Neural progenitor cell (in vitro differentiated cells): Measurements from ENCODE around the gene WDPCP.

ENCODE experiments used
- EZH2 ChIP-seq: fragments of 200-600 bp; sonication (generic); IDR thresholded peaks from 2 replicates; pipeline ENCODE4 v1.6.1; 2017; ENCODE audit warnings: antibody characterized with exemption, mild to moderate bottlenecking, moderate library complexity
- EZH2phosphoT487 ChIP-seq: fragments of 200-600 bp; sonication (generic); IDR thresholded peaks from 2 replicates; pipeline ENCODE4 v1.6.1; 2017; ENCODE audit warnings: antibody characterized with exemption
- TF ChIP-seq, protein P1 (sequence below): fragments of 200-600 bp; sonication (generic); IDR thresholded peaks from 2 replicates; pipeline ENCODE4 v1.5.1; 2017; ENCODE audit warnings: antibody characterized with exemption, mild to moderate bottlenecking

DNA sequence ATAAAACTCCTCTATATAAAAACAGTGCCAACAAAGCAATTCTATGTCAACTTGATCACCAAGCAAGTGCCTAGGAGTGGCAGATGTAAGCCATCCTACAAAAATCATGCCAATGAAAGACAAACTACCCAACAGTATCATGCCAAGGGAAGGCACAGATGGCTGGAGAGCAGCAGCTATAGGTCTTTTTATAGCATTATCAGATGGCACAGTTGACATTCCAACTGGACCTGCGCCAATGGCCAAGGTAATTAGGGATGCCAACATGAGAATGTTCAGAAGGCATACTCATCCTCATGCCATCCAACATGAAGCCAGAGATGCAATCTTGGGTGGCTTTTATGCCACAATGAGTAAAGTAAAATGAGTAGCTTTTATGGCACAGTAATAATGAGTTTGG lies 300.3 kb downstream of the WDPCP start:
- TF ChIP-seq, protein P1, sequence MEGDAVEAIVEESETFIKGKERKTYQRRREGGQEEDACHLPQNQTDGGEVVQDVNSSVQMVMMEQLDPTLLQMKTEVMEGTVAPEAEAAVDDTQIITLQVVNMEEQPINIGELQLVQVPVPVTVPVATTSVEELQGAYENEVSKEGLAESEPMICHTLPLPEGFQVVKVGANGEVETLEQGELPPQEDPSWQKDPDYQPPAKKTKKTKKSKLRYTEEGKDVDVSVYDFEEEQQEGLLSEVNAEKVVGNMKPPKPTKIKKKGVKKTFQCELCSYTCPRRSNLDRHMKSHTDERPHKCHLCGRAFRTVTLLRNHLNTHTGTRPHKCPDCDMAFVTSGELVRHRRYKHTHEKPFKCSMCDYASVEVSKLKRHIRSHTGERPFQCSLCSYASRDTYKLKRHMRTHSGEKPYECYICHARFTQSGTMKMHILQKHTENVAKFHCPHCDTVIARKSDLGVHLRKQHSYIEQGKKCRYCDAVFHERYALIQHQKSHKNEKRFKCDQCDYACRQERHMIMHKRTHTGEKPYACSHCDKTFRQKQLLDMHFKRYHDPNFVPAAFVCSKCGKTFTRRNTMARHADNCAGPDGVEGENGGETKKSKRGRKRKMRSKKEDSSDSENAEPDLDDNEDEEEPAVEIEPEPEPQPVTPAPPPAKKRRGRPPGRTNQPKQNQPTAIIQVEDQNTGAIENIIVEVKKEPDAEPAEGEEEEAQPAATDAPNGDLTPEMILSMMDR, result no peak
- TF ChIP-seq EZH2, result no peak
- no peak for TF ChIP-seq EZH2phosphoT487
